GM18907 (cell line): ENCODE measurements around the gene SELENBP1.
A peak's percentile ranks its signal among the peaks of the same experiment; 100 is the strongest.
"Not testable (repeated sequence)": the region's sequence is repeated elsewhere in the genome, so short reads cannot be mapped to it uniquely, and the experiment has no call there.

Experiments
- ATAC-seq: cut with Tn5 transposase; IDR thresholded peaks from one replicate; pipeline ENCODE4 v1.9.1; 2021; ENCODE audit warnings: mild to moderate bottlenecking, moderate library complexity; ENCODE audit not compliant: unreplicated experiment

SELENBP1 gene

GRCh38 chr1:151372058-151372934 is at the start of gene SELENBP1:
SELENBP1 (minus strand) TSS chr1:151372705; CDS start chr1:151372641, 64 bp downstream.
- ATAC-seq, result no peak

DNA sequence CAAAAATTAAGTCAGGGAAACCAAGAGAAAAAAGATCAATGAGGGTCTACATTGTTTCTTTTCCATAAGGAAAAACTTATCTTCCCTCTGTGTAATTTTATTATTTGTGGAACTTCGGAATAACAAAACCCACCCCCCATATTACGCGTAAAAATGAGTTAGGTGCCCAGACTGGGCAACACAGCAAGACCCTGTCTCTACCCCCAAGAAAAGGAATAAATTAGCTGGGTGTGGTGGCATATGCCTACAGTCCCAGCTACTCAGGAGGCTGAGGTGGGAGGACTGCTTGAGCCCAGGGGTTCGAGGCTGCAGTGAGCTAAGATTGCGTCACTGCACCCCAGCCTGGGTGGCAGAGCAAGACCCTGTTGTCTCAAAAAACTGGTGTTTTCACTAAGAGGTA is 47.3 kb upstream of the SELENBP1 start:
- ATAC-seq, result no peak

DNA sequence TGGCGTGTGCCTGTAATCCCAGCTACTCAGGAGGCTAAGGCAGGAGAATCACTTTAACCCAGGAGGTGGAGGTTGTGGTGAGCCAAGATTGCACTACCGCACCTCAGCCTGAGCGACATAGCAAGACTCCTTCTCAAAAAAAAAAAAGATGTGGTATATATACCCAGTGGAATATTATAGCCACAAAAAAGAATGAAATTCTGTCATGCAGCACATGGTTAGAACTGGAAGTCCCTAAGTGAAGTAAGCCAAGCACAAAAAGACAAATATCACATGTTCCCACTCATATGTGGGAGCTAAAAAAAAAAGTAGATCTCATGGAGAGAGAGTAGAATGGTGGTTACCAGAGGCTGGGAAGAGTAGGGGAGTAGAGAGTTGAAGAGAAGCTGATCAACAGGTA is 45.6 kb upstream of the SELENBP1 start:
- no peak for ATAC-seq

- ATAC-seq, result no peak
Observed at GRCh38 chr1:151416231-151416630, 43.7 kb upstream of the SELENBP1 start.

- ATAC-seq, result no peak
Observed at GRCh38 chr1:151411884-151412283, 39.4 kb upstream of the SELENBP1 start.

DNA sequence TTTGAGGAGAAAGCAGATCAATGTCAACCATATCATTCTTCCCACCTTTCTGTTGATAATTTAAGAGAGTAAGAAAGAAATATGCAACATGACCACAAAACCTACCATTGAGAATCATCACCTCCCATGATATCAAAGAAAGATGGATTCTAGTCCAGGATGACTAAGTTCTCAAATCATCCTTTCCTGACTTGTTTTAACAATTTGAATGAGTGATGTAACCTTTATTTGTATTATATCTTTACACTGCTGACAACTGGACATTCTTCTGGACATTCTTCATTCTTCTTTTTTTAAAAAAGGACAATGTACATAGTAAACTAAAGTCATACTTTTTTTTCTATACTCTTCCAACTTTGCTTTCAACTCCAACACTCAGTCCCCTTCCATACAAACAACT is 36.4 kb upstream of the SELENBP1 start:
- ATAC-seq, result no peak

DNA sequence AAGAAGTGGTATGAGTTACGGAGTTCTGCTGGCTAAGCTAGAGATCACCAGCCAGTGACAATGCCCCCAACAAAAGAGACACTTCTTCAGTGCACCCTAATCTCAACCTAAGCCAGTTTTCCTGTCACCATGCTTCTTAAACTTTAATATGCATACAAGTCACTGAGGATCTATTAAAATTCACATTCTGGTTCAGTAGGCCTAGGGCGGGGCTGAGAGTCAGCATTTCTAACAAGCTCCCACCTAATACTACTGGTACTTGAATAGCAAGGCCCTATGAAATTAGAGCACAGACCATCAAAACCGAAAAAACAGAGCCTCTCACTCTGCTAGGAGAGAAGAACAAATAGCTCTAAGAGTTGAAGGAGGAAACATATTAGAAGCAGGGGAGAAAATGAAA is 34.8 kb upstream of the SELENBP1 start:
- ATAC-seq, result no peak

DNA sequence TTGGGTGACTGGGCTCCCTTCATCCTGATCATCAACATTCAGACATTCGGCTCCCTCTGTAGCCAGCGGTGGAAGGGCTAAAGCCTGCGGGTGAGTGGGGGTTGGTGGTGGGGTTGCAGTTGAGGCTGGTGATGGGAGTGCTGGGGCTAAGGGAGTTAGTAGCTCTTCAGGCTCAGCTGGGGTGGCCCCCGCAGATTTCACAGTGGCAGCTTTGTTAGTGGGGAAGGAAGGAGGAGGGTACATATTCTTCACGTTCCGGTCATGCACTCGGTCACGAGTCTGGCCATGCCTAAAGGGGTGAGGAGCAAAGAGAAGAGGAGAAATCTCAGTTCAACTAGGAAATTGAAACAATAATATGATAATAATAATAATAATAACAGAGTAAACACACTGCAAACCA is 33.7 kb upstream of the SELENBP1 start:
- ATAC-seq, result no peak

DNA sequence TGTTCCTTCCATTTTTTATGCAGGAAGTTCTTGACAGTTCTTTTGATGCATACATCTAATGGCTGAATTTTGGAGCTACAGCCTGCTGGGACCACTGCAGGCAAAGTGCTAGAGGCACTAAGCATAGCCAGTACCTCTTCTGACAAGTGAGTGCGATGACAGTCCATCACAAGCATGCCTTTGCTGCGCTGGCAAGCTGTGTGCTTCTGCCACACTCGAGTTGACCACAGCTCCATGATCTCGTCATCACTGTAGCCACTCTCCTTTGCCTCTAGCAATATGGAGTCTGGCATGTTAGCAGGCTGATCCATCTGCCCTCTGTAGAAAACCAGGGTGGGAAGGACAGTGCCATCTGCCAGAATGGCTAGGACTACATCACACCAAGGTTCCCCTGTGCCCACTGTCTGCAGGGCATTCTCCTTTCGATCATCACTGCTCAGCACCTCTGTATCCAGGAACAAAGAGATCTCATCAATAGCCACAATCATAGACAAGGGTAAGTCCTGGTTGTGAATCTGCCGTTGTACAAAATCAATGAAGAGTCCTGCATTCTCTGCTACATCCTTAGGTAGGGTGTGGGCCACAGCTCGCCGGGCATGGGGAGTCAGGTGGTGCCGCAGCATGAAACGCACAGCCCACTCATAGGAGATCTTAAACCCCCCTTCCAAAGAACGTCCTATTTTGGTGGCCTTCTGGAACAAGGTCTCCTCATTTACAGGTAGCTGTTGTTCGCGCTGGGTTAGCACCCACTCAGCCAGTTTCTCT is 32.9 kb upstream of the SELENBP1 start:
- no peak for ATAC-seq

- ATAC-seq, result no peak
Observed at GRCh38 chr1:151403612-151404011, 31.1 kb upstream of the SELENBP1 start.

DNA sequence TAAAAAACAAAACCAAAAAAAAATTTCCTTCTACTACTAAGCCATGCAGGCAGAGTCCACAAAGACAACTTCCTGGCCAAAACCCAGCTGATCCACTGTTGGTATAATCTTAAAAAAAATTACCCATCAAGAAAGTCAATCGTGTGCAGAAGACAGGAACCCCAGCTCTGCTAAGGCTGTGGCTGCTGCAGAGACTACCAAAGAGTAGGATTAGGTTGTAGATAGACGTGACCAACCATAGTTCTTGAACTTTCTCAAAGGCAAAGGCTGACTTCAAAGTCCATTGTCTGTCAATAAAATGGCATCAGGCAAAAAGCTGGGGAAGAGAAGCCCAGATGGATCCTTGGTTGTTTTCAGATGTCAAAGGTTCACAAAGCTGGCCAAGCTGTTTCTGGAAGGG is 30.3 kb upstream of the SELENBP1 start:
- no peak for ATAC-seq

DNA sequence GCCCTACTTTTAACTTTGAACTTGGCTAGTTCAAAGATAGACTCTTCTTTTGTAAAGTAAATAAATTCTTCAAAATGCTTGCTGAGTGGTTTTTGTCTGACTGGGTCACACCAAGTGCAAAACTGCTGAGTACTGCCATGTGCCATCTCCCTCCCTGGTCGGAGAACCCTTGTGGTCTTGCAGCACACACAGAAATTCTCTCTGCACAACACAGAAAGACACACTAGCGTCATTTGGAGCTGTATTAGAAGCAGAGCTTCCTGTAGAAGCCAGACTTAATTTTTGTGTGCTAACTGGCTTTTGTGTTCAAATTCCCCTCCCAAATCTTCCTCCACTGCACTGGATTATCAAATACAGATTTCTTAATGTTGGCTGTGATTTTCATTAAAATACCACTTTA is 29.4 kb upstream of the SELENBP1 start:
- no peak for ATAC-seq

DNA sequence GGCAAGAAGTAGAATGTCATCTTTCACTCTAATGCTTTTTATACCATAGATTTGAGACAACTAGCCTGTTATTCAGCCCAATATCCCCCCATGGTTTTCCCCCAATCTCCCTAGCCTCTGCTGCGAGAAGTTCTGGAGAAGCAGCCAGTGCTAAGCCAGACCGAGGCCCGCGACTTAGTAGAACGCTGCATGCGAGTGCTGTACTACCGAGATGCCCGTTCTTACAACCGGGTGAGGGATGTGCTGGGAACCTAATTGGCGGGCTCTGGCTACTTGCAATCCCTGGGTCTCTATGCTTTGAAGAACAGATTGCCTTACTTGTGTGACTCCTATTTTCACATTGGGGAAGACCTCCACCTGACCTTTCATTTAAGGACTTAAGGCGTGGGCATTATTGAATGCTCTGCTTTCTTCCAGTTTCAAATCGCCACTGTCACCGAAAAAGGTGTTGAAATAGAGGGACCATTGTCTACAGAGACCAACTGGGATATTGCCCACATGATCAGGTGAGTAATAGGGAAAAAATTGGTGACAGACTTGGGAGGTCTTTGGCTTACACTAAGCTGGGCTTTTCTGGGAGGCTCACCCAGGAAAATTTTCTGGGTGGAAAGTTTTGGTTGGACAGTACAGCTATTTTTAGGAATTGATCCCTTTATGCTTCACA is 28.8 kb upstream of the SELENBP1 start:
- no peak for ATAC-seq

- peak; percentile 85 for ATAC-seq
Observed at GRCh38 chr1:151399324-151400171, 27.0 kb upstream of the SELENBP1 start, which contains the start of gene PSMB4. PSMB4 (plus strand) TSS chr1:151399573; CDS start chr1:151399588, 15 bp downstream.

DNA sequence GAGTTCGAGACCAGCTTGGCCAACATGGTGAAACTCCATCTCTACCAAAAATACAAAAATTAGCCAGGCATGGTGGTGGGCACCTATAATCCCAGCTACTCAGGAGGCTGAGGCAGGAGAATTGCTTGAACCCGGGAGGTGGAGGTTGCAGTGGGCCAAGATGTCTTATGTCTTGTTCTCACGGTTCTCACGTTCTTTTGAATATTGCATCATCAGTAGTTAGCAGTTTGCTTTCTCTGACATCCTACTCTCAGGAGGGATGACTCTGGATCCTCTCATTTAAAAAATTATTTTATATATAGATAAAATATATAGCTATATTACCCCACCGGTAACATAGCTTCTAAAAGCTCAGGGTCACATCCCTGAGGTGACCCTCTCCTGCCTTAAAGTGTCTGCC is 23.8 kb upstream of the SELENBP1 start:
- not testable (repeated sequence) for ATAC-seq

DNA sequence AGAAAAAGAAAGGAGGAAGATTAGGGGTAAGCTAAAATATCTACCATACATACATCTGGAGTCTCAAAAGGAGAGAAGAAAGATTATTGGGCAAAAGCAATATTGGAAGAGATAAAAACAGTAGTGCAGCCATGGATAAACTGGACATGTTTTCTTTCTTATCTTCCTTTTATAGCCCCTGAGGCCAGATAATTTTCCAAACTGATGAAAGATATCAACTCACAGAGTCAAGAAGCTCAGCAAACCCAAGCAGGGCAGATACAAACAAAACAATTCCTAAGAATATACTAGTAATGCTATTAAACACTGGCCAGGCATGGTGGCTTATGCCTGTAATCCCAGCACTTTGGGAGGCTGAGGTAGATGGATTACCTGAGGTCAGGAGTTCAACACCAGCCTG is 21.1 kb upstream of the SELENBP1 start:
- no peak for ATAC-seq

DNA sequence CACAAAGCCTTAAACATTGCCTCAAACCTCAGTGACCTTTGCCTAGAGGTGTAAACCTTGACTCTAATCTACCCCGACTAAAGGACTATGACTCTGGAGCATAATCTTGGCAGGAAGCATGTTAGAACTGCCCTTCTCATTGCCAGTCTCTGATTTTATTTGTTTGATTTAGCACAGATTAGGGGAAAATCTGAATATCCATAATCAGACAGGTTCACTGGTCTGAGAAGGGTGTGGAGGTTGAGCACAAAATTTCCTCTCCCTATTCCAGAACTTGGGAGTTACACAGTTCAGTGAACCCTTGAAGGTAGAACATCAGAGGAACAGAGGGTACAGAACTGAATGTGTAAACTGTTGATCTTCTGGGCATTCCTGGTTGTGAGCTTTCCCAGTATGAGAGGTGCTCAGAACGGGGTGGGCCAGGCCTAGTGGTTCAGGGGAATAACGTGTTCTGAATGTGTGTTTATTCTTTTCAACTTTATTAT is 18.6 kb upstream of the SELENBP1 start:
- no peak for ATAC-seq

DNA sequence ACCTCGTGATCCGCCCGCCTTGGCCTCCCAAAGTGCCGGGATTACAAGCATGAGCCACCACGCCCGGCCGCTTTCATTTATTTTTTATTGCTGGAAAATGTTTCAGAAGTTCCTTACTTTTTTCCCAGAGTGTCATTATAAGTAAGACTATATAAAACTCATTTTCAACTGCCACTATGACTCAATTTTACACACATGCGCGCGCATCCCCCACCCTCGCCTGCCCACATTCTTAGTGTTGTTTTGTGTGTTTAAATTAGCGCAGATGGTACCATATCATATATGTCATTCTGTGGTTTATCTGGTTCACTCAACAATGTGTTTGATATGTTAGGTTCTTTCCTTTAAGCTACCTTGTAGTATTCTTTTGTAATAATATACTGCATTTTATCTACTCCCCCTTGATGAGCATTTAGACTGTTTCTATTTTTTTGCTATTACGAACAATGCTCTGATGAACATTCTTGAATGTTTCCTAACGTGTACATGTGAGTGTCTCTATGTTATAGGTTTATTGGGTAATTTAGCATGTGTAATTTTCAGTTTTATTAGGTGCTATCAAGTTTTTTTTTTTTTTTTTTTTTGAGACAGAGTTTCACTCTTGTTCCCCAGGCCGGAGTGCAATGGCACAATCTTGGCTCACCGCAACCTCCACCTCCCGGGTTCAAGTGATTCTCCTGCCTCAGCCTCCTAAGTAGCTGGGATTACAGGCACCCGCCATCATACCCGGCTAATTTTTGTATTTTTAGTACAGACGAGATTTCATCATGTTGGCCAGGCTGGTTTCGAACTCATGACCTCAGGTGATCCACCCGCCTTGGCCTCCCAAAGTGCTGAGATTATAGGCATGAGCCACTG is 17.9 kb upstream of the SELENBP1 start:
- ATAC-seq, result not testable (repeated sequence)

GRCh38 chr1:151386002-151386401 is 13.5 kb upstream of the SELENBP1 start:
- ATAC-seq, result no peak
